Tibial nerve (tissue), 3 donors: ENCODE measurements around the gene CLDN10.

Experiments
- CTCF ChIP-seq, 5 experiments: fragments of 200-600 bp in 3 of 5; fragments of 450-650 bp in 2 of 5; sonication (generic) in 3 of 5; IDR thresholded peaks; one replicate each; pipeline ENCODE4 v1.5.1; 2016 to 2019; ENCODE audit warnings: antibody characterized with exemption in 5 of 5, mild to moderate bottlenecking in 3 of 5, moderate library complexity in 2 of 5
- POLR2A ChIP-seq, 2 donors: fragments of 450-650 bp; IDR thresholded peaks; one replicate each; pipeline ENCODE4 v1.6.1; 2017; ENCODE audit warnings: antibody characterized with exemption in 2 of 2, mild to moderate bottlenecking in 2 of 2, moderate library complexity in 2 of 2

GRCh38 chr13:95546919-95547318 is 5.6 kb upstream of the CLDN10 start:
- TF ChIP-seq CTCF (IDR thresholded peaks at IDR 0.05) (no peak), POLR2A (IDR thresholded peaks at IDR 0.05) (no peak)
